HepG2 (cell line): ENCODE data around the gene DTNB. TPM values are rescaled to one million over a fixed set of nuclear protein-coding genes. Genes with fewer than 3 reads are reported as not detected.

Experiments
- CTCF ChIP-seq: sonication (generic); formaldehyde crosslinking; IDR thresholded peaks from 2 replicates; pipeline ENCODE4 v1.5.0; 2020; ENCODE audit warnings: mild to moderate bottlenecking, missing genetic modification reagents, moderate library complexity
- ETV6 ChIP-seq: sonication (generic); formaldehyde crosslinking; conservative IDR thresholded peaks from 2 replicates; pipeline ENCODE4 v1.4.0; 2020; ENCODE audit warnings: missing genetic modification reagents
- FOSL1 ChIP-seq: sonication (generic); formaldehyde crosslinking; IDR thresholded peaks from 2 replicates; pipeline ENCODE4 v1.9.0; 2021; ENCODE audit warnings: missing genetic modification reagents, borderline replicate concordance
- GATA4 ChIP-seq: sonication (generic); IDR thresholded peaks from 2 replicates; pipeline ENCODE4 v1.6.1; 2016; ENCODE audit warnings: antibody characterized with exemption, low read depth, borderline replicate concordance
- HOMEZ ChIP-seq: IDR thresholded peaks from 2 replicates; pipeline ENCODE4 v1.6.1; 2016; ENCODE audit warnings: low read depth
- HOXA7 ChIP-seq: sonication (generic); formaldehyde crosslinking; IDR thresholded peaks from 2 replicates; pipeline ENCODE4 v1.8.1; 2022; ENCODE audit warnings: mild to moderate bottlenecking, missing genetic modification reagents, moderate library complexity
- ISL2 ChIP-seq: sonication (generic); formaldehyde crosslinking; IDR thresholded peaks from 2 replicates; pipeline ENCODE4 v1.5.0; 2020; ENCODE audit warnings: missing genetic modification reagents
- MIER2 ChIP-seq: IDR thresholded peaks from 2 replicates; pipeline ENCODE4 v1.6.1; 2016; ENCODE audit warnings: missing biosample characterization, missing genetic modification reagents
- MXI1 ChIP-seq: IDR thresholded peaks from 3 replicates; pipeline ENCODE4 v1.6.1; 2012; ENCODE audit warnings: low read depth, low read length, inconsistent platforms, borderline replicate concordance
- POGZ ChIP-seq: sonication (generic); formaldehyde crosslinking; IDR thresholded peaks from 2 replicates; pipeline ENCODE4 v1.4.0; 2020; ENCODE audit warnings: mild to moderate bottlenecking, missing genetic modification reagents
- PRDM10 ChIP-seq: sonication (generic); formaldehyde crosslinking; IDR thresholded peaks from 2 replicates; pipeline ENCODE4 v1.4.0; 2020; ENCODE audit warnings: low read depth, missing genetic modification reagents
- PTBP1 ChIP-seq: fragments of 200-400 bp; formaldehyde crosslinking; IDR thresholded peaks from 2 replicates; pipeline ENCODE4 v1.6.1; 2018; ENCODE audit warnings: low read length, low read depth; ENCODE audit not compliant: poor library complexity, severe bottlenecking
- REPIN1 ChIP-seq: sonication (generic); formaldehyde crosslinking; IDR thresholded peaks from 2 replicates; pipeline ENCODE4 v1.8.0; 2022; ENCODE audit warnings: missing genetic modification reagents, low read depth, mild to moderate bottlenecking, borderline replicate concordance
- STAT6 ChIP-seq: sonication (generic); formaldehyde crosslinking; IDR thresholded peaks from 2 replicates; pipeline ENCODE4 v1.4.0; 2020; ENCODE audit warnings: missing genetic modification reagents, mild to moderate bottlenecking, borderline replicate concordance
- ZNF33A ChIP-seq: sonication (generic); formaldehyde crosslinking; IDR thresholded peaks from 2 replicates; pipeline ENCODE4 v1.5.1; 2020; ENCODE audit warnings: missing genetic modification reagents, mild to moderate bottlenecking, moderate library complexity, borderline replicate concordance
- ZNF644 ChIP-seq: IDR thresholded peaks from 2 replicates; pipeline ENCODE4 v1.6.1; 2016; ENCODE audit warnings: low read depth
- ZNF703 ChIP-seq: sonication (generic); formaldehyde crosslinking; IDR thresholded peaks from 2 replicates; pipeline ENCODE4 v1.5.1; 2020; ENCODE audit warnings: missing genetic modification reagents, mild to moderate bottlenecking, moderate library complexity, borderline replicate concordance
- polyA plus RNA-seq, 8 experiments: library from polyadenylated mRNA; depleted of rRNA in 3 of 8; stranded (reverse) in 7 of 8; unstranded in 1 of 8; fragments of >200 nt; fragmentation: Illumina TruSeq in 4 of 8; extraction: Trizol in 4 of 8; gene quantifications; 2 replicates each; pipeline versions ENCODE4 v1.2.1 to v1.2.3, GENCODE V29; 2011 to 2016; ENCODE audit warnings: low read depth in 4 of 8, missing spikeins in 1 of 8, mixed read lengths in 1 of 8; ENCODE audit not compliant: insufficient read depth in 1 of 8
- total RNA-seq, 5 experiments: library from RNA; depleted of rRNA; stranded (reverse); fragments of >200 nt; fragmentation: Illumina TruSeq; extraction: Trizol; gene quantifications; 2 replicates each; pipeline ENCODE4 v1.2.3, GENCODE V29; 2016; ENCODE audit warnings: low read depth in 1 of 5

The DTNB gene
- total and polyA plus RNA-seq, 2 of the 13 experiments (the other 11 are each of a cell fraction or from before 2014, with no cell fraction given) = 14.4 to 23.9 TPM

GRCh38 chr2:25651782-25652455, 21.5 kb downstream of the DTNB start (continued):
- 0 out of 2 replicates have a peak, but pooled peaks have one; percentile 25 for TF ChIP-seq MIER2 (CRISPR knock-in tag)
- no peak for TF ChIP-seq MXI1
- no peak for TF ChIP-seq ETV6 (CRISPR knock-in tag)
- peak; percentile 74; the same call in 1 of the 2 replicates for TF ChIP-seq HOMEZ (CRISPR knock-in tag)
- TF ChIP-seq ZNF644 = peak; percentile 86; the same call in 1 of the 2 replicates
- TF ChIP-seq FOSL1 (CRISPR knock-in tag) = no peak
- TF ChIP-seq PTBP1 = no peak
- no peak for TF ChIP-seq ISL2 (CRISPR knock-in tag)
- no peak for TF ChIP-seq GATA4
- no peak for TF ChIP-seq REPIN1 (CRISPR knock-in tag)
- no peak for TF ChIP-seq ZNF33A (CRISPR knock-in tag)
- 0 out of 2 replicates have a peak, but pooled peaks have one; percentile 33 for TF ChIP-seq POGZ (CRISPR knock-in tag)
- no peak for TF ChIP-seq CTCF (CRISPR knock-in tag)
- no peak for TF ChIP-seq HOXA7
- TF ChIP-seq ZNF703 = no peak
- no peak for TF ChIP-seq STAT6
- no peak for TF ChIP-seq PRDM10 (CRISPR knock-in tag)
